ENCODE measurements around the gene HVCN1.

DNA sequence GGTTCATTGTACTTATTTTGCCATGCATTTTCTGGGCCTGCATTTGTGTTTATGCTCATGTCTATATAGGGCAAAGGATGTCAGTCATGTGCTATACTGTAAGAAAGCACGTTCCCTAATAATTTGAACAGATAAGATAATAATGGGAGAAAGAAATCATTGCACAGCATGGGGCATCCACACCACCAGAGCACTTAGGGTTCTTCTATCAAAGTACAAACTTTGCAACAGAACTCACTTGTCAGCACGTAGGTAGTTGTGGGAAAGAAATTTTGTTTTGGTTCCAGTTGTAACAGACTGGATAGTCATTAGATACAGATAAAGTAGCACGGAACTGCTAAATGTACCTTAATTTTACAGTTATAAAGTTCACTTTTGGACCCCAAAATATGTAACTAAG is 43.7 kb upstream of the HVCN1 start:
- TF ChIP-seq, protein P1, sequence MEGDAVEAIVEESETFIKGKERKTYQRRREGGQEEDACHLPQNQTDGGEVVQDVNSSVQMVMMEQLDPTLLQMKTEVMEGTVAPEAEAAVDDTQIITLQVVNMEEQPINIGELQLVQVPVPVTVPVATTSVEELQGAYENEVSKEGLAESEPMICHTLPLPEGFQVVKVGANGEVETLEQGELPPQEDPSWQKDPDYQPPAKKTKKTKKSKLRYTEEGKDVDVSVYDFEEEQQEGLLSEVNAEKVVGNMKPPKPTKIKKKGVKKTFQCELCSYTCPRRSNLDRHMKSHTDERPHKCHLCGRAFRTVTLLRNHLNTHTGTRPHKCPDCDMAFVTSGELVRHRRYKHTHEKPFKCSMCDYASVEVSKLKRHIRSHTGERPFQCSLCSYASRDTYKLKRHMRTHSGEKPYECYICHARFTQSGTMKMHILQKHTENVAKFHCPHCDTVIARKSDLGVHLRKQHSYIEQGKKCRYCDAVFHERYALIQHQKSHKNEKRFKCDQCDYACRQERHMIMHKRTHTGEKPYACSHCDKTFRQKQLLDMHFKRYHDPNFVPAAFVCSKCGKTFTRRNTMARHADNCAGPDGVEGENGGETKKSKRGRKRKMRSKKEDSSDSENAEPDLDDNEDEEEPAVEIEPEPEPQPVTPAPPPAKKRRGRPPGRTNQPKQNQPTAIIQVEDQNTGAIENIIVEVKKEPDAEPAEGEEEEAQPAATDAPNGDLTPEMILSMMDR (conservative IDR thresholded peaks at IDR 0.05 in 1 of 2, IDR thresholded peaks at IDR 0.05 in 1 of 2; ENCODE audit: extremely low read depth in 1 of 2, insufficient read depth in 1 of 2, low read depth in 1 of 2, low read length in 2 of 2), result no peak
- TF ChIP-seq EZH2 (IDR thresholded peaks at IDR 0.05; ENCODE audit: borderline replicate concordance, low read length), result no peak

Measured in mammary epithelial cell (primary cell).